ENCODE measurements around the gene SGMS1.
A peak's percentile ranks its signal among the peaks of the same experiment; 100 is the strongest.

DNA sequence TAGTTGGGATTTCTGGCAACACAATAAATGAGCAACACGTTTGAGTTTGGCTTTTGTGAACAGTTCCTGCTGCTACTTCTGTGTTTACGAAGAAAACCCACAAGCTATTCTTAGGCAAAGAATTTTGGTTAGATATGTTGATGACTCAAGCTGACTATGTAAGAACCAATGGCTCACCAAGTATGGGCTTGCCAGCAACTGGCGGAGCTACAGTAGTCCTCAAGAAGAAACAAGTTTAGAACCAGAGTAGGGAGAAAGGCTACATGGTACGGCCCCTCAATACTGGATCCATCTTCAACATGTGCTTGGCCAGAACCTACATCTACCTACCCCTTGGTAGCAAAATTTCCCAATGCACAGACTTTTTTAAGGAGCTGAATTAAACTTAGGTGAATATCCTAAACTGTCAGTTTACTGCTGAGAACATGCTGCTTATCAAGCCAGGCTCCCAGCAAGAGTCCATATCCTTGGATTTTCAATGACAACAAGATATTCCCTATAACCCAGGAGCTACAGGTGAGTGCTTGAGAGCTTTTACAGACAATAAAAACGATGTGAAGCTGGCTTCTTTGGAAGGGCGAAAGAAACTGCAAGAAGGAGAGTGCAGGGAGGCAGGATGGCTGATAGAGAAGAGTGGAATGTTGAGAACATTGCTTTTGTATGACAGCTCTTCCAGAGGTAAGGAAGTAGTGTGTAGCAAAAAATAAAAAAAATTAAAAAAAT, 298.1 kb downstream of the SGMS1 start:
- no peak; the same call in 1 of the 2 replicates for TF ChIP-seq POLR2AphosphoS5 (IDR thresholded peaks at IDR 0.05; ENCODE audit: low read depth, low read length)
- peak; percentile 96 for TF ChIP-seq MEF2A (IDR thresholded peaks at IDR 0.05; ENCODE audit: borderline replicate concordance, low read depth)
- TF ChIP-seq, protein P1, sequence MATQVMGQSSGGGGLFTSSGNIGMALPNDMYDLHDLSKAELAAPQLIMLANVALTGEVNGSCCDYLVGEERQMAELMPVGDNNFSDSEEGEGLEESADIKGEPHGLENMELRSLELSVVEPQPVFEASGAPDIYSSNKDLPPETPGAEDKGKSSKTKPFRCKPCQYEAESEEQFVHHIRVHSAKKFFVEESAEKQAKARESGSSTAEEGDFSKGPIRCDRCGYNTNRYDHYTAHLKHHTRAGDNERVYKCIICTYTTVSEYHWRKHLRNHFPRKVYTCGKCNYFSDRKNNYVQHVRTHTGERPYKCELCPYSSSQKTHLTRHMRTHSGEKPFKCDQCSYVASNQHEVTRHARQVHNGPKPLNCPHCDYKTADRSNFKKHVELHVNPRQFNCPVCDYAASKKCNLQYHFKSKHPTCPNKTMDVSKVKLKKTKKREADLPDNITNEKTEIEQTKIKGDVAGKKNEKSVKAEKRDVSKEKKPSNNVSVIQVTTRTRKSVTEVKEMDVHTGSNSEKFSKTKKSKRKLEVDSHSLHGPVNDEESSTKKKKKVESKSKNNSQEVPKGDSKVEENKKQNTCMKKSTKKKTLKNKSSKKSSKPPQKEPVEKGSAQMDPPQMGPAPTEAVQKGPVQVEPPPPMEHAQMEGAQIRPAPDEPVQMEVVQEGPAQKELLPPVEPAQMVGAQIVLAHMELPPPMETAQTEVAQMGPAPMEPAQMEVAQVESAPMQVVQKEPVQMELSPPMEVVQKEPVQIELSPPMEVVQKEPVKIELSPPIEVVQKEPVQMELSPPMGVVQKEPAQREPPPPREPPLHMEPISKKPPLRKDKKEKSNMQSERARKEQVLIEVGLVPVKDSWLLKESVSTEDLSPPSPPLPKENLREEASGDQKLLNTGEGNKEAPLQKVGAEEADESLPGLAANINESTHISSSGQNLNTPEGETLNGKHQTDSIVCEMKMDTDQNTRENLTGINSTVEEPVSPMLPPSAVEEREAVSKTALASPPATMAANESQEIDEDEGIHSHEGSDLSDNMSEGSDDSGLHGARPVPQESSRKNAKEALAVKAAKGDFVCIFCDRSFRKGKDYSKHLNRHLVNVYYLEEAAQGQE (IDR thresholded peaks at IDR 0.05; ENCODE audit: low read depth, low read length) = no peak
- TF ChIP-seq, protein P2, sequence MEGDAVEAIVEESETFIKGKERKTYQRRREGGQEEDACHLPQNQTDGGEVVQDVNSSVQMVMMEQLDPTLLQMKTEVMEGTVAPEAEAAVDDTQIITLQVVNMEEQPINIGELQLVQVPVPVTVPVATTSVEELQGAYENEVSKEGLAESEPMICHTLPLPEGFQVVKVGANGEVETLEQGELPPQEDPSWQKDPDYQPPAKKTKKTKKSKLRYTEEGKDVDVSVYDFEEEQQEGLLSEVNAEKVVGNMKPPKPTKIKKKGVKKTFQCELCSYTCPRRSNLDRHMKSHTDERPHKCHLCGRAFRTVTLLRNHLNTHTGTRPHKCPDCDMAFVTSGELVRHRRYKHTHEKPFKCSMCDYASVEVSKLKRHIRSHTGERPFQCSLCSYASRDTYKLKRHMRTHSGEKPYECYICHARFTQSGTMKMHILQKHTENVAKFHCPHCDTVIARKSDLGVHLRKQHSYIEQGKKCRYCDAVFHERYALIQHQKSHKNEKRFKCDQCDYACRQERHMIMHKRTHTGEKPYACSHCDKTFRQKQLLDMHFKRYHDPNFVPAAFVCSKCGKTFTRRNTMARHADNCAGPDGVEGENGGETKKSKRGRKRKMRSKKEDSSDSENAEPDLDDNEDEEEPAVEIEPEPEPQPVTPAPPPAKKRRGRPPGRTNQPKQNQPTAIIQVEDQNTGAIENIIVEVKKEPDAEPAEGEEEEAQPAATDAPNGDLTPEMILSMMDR (IDR thresholded peaks at IDR 0.05) = no peak
- TF ChIP-seq, protein P3, sequence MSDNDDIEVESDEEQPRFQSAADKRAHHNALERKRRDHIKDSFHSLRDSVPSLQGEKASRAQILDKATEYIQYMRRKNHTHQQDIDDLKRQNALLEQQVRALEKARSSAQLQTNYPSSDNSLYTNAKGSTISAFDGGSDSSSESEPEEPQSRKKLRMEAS (IDR thresholded peaks at IDR 0.05; ENCODE audit: low read depth) = 0 out of 2 replicates have a peak, but pooled peaks have one; percentile 52
- no peak for TF ChIP-seq YY1 (IDR thresholded peaks at IDR 0.05; ENCODE audit: low read depth)
- TF ChIP-seq CHD2 (IDR thresholded peaks at IDR 0.05; ENCODE audit: low read length, partially characterized antibody) = no peak
